NCI-H2196 treated with DMSO at 0.1 percent for 48 hours (cell line): Measurements from ENCODE around the gene GLI1.
A peak's percentile ranks its signal among the peaks of the same experiment; 100 is the strongest.

Experiments
- DNase-seq: peaks from one replicate; lab custom pipeline; 2025; ENCODE audit not compliant: unreplicated experiment; lab: John Stamatoyannopoulos, UW

GLI1 gene

GRCh38 chr12:57518176-57518919, 58.8 kb downstream of the GLI1 start:
- DNase-seq, result no peak

- DNase-seq, result no peak
Observed at GRCh38 chr12:57518920-57519795, 59.6 kb downstream of the GLI1 start.

- no peak for DNase-seq
Observed at GRCh38 chr12:57519796-57520052, 60.1 kb downstream of the GLI1 start.

- peak; percentile 97 for DNase-seq
Observed at GRCh38 chr12:57520053-57520818, 60.7 kb downstream of the GLI1 start, which contains the start of gene DDIT3. DDIT3 (minus strand) TSS chr12:57520514; CDS start chr12:57517406, 3,108 bp downstream.

- no peak for DNase-seq
Observed at GRCh38 chr12:57521525-57522010, 62.0 kb downstream of the GLI1 start.
